ENCODE measurements around the gene KLK14.
A peak's percentile ranks its signal among the peaks of the same experiment; 100 is the strongest.

The KLK14 gene, protein sequence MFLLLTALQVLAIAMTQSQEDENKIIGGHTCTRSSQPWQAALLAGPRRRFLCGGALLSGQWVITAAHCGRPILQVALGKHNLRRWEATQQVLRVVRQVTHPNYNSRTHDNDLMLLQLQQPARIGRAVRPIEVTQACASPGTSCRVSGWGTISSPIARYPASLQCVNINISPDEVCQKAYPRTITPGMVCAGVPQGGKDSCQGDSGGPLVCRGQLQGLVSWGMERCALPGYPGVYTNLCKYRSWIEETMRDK

DNA sequence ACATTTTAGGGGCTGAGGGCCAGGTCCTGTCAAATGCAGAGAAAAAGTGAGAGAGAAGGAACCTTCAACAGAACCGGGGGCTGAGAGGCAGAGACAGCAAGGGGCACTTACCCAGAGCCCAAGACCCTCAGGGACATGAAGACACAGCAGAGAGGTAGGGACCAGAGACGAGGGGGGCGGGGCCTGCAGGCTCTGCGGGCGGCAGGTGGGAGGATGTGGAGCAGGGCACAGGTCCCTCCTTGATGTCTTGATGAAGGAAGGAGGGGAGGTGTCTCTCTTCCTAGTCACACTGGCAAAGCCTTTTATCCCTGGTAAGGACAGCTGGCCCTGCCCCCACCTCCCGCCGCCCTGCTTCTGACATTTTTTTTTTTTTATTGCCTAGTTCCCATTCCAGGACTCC is at the start of gene KLK14:
Gene KLK14, minus strand, starts transcription at position 277 of the 400 bp plus-strand sequence. Its CDS starts 273 bp downstream, at position 4.
- no peak for DNase-seq

DNA sequence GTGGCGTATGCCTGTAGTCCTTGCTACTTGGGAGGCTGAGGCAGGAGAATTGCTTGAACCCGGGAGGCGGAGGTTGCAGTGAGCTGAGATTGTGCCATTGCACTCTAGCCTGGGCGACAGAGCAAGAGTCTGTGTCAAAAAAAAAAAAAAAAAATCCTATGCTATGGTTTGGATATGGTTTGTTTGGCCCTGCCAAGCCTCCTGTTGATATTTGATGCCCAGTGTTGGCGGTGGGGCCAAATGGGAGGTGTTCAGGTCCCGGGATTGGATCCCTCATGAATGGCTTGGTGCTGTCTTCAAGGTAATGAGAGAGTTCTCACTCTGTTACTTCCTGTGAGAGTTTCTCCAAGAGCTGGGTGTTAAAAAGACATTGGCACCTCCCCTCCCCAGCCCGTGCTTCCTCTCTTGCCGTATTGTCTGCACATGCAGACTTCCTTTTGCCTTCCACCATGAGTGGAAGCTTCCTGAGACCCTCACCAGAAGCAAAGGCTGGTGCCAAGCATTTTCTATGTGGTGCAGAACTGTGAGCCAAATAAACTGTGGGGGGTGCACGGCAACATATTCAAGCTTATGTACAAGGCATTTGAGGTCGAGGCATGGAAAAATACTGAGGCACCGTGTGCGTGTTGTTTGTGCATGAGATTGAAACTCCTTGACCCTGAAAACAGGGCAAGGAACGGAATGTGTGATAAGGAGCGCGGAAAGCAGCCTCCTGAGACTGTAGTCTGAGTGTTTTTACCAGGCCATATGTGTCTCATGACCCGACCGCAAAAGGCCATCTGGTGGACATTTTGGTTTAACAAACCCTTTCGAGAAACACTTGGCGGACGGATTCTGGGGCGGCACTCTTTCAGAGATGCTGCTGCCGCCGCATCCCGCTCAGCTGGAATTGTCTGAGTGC is 49.3 kb upstream of the KLK14 start:
- DNase-seq: no peak

DNA sequence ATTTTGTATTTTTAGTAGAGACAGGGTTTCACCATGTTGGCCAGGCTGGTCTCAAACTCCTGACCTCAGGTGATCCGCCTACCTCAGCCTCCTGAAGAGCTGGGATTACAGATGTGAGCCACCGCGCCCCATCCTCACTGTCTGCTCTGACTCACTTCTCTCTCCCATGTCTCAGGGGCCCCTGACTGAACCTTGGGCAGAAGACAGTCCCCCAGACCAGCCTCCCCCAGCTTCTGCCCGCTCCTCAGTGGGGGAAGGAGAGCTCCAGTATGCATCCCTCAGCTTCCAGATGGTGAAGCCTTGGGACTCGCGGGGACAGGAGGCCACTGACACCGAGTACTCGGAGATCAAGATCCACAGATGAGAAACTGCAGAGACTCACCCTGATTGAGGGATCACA is 47.0 kb upstream of the KLK14 start:
- no peak for DNase-seq

DNA sequence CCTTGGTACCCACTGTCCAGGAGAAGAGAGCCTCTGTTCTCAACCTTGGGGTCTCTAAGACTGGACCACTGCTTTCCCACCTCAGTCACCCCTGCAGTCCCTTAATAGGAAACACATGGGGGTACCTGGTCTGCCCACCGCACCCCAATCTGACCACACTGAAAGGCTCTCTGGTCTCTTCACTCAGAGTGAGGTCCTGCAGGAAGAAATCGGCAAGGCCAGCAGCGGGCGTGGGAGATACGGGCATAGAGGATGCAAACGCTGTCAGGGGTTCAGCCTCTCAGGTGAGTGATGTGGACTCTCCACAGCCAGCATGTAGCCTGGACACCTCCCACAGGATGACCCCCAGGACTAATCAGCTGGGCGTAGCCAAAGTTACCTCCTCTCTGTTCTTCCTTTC is 45.5 kb upstream of the KLK14 start:
- DNase-seq: no peak

DNA sequence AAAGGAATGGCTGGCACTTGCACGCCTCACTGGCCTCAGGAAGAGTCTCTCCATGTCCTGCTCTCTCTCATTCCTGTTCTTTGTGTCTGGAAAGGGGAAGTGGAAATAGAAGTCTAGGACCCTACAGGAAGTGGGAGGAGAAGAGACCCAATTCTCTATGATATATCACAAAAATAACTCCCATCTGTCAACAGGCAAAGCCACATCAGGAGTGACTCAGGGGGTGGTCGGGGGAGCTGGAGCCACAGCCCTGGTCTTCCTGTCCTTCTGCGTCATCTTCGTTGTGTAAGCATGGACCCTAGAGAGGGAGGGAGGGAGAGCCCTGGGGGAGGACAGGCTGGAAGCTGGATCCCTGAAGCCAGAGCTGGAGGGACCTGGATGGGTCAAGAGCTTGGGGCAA is 45.1 kb upstream of the KLK14 start:
- no peak for DNase-seq

DNA sequence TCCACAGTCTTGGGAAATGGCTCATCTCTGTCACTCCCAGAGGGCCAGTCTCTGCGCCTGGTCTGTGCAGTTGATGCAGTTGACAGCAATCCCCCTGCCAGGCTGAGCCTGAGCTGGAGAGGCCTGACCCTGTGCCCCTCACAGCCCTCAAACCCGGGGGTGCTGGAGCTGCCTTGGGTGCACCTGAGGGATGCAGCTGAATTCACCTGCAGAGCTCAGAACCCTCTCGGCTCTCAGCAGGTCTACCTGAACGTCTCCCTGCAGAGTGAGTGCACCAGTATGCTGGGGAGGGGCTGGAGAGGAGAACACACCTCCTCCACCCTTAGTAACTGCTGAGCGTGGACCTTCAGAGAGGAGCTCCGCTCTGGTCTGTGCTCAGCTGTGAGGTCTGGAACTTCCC is 44.3 kb upstream of the KLK14 start:
- no peak for DNase-seq

DNA sequence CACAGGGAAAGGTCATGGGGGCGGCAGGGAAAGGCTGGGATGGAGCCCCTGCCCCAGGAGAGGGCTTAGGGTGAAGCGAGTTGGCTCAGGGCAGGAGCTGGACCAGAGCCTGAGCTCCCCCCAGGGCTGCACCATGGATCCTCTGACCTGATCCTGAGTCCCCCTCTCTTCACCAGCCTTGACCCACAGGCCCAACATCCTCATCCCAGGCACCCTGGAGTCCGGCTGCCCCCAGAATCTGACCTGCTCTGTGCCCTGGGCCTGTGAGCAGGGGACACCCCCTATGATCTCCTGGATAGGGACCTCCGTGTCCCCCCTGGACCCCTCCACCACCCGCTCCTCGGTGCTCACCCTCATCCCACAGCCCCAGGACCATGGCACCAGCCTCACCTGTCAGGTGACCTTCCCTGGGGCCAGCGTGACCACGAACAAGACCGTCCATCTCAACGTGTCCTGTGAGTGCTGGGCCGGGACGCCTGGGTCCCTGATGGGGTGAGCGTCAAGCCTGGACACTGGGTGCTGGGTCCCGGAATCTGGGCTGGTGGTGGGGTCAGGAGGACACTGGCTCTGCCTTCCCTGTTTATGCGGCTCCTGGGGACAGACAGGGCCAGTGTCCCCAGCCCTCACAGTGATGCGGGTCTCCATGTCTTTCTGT is 42.9 kb upstream of the KLK14 start:
- DNase-seq: no peak

DNA sequence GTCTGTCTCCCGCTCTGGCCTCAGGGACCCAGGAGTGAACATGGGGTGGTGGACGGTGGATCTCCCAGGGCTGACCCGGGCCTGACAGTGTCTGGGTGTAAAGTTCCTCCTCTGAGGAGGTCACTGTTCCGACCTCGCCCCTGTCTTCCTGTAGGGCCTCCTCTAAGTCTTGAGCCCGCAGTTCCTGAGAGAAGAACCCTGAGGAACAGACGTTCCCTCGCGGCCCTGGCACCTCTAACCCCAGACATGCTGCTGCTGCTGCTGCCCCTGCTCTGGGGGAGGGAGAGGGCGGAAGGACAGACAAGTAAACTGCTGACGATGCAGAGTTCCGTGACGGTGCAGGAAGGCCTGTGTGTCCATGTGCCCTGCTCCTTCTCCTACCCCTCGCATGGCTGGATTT is 42.0 kb upstream of the KLK14 start, which contains the start of gene SIGLEC9:
Gene SIGLEC9, plus strand, starts transcription at position 178 of the 400 bp plus-strand sequence. Its CDS starts 69 bp downstream, at position 247.
- no peak for DNase-seq

DNA sequence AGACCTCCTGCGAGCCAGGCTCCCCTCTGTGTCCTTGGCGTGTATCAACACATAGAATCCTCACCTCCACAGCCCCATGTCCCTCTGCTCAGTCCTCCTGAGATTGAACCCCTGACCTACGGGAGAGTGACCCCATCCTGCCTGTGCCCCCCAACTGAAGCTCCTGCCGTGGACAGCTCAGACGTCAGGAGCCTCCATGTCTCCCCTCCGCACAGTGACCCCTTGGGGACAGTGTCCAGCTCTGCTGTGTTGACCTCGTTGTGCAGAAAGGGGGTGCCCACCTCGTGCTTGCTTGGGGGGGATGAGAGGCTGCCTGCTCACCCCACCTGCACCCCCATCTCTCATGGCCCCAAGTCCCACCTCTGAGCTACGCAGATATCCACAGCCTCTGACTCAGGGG is 41.5 kb upstream of the KLK14 start:
- DNase-seq: no peak

DNA sequence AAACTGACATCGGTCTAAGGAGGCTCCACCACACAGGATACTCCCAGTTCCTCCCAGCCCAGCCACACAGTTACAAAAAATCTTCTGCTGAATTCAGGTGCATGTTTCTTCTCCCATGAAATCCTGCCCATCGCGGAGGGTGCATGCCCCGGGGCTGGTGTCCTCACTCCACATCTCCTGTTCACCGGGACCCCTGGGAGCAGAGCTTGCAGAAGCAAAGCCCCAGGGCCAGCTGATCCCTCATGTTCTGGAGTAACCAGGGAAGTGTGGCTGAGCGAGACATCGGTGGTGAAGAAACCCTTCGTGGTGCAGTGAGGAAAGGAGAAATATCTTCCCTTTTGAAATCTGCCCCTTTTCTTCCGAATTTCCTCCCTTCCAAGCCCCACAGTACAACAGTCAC is 41.1 kb upstream of the KLK14 start:
- no peak for DNase-seq

DNA sequence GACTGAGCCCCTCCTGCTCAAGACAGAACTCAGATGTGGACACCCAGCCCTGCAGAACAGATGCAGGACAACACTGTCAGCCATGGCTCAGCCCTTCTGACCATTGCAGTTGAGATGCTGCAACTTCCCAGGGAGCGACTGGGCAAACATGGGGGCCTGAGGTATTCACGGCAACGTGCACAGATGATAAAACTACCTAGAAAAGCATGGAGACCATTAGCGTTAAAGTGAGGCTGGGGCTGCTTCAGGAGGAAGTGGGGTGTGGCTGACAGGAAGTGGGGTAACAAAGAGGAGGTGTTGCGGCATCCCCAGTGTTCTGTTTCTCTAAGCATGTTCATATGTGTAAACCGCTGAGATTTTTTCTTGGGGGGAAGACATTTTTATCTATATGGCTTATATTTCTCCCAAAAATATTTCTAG is 40.7 kb upstream of the KLK14 start:
- peak; percentile 29 for DNase-seq

DNA sequence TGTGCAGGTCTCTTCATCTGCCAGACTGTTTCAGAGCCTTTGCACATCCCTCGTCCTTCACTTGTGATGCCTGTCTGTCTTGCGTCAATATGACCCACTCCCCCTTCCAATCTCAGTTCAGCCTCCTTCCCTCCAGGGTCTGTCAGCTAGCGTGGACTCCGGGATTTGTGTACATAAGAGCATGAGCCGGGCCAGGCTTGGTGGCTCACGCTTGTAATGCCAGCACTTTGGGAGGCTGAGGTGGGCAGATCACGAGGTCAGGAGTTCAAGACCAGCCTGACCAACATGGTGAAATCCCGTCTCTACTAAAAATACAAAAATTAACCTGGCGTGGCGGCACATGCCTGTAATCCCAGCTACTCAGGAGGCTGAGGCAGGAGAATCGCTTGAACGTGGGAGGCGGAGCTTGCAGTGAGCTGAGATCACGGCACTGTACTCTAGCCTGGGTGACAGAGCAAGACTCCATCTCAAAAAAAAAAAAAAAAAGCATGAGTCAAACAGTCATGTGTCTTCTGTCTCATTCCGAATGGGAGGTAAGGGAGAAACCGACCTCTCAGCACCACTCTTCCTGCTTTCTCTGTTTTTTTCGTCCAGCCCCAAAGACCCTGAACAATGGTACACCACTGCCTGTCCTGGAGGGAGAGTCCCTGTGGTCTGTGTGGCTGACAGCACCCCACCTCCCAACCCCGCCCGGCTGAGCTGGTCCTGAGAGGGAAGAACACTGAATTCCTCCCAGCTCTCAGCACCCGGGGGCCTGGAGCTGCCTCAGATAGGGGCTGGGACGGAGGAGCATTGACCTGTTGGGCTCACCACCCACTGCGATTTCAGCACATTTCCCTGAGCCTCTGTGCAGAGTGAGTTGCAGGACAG is 39.7 kb upstream of the KLK14 start:
- no peak for DNase-seq

DNA sequence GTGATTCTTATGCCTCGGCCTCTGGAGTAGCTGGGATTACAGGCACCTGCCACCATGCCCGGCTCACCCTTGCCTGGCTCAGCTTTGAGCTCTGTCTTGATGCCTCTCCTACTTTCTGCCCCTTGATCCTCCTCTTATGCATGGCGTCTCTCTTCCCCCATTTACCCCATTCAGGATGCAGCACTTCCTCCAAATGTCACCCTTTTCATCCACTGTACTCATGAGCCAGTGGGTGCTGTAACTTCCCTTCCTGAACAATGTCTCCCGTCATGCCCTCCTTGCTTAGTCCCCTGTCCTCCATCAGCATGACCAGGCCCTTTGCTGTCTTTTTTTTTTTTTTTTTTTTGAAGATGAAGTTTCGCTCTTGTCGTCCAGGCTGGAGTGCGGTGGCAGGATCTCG is 38.6 kb upstream of the KLK14 start:
- DNase-seq: no peak

DNA sequence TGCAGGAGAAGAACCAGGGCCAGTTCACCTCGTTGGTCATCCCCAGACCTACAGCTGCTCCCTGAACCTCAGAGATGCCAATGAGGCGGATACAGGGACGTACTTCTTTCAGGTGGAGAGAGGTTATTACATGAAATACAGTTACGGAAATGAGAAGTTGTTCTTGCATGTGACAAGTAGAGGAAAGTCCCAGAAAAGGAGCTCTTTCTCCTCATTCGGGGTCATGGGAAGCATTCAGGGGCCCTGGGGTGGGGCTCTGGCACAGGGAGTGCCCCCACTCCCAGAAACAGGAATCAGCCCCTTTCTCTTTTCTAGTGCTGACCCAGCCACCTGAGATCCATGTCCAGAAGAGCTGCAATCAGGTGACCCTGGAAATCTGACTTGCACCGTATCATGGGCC is 37.5 kb upstream of the KLK14 start:
- DNase-seq: no peak

DNA sequence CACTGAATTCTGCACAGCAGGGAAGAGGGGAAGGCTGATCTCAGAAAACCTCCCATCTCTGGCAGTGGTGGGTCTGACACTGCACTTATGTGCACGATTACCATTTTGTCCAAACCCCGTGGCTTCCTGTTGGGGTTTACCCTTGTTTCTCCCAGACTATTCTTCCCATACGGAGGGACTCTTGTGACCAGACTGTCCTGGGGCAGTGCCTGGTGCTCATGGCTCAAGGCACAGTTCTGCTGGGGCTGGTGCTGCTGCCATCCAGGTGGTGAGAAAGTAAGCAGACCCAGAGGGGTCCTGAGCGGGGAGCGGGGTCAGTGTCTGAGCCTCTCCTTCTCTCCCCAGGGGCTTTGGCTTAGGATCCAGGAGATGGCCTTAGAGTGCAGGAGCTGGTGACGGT is 36.9 kb upstream of the KLK14 start:
- no peak for DNase-seq

DNA sequence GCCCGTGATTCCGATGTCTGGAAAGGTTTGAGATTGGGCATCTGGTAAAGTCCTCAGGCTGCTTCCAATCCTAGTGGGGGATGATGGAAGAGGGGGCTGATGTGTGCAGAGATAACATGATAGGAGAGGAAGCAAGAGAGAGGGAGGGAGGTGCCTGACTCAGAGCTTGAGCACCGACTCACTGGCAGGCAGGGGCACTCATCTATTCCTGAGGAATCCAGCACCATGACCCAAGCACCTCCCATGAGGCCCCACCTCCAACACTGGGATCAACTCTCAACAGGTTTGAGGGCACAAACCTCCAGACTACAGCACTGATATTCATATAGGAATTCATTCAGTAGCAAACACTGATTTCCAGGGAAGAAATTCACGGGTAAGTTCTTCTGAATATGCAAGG is 36.4 kb upstream of the KLK14 start:
- DNase-seq: no peak

DNA sequence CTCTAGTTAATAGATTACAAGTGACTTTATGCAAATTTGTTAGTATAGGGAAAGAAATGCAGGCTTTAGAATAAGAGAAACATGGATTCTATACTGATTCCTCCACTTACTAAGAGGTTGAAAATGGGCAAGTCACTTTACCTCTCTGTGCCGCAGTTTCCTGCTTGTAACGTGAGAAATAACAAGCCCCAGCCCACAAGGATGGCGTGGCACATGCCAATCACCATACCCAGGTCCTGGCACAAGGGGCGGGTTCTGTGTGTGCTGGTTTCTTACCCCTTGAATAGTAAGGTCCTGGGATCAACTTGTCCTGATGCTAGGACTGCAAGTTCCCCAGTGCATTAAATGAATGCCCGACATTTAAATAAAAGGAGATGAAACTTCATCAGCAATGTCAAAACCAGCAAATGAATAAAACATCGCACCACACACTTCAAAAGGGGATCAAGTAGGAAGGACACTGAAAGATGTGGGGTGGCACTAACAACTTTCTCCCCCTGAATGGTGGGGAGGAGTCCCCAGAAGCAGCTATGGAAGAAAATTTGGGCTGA is 34.1 kb upstream of the KLK14 start:
- no peak for DNase-seq

DNA sequence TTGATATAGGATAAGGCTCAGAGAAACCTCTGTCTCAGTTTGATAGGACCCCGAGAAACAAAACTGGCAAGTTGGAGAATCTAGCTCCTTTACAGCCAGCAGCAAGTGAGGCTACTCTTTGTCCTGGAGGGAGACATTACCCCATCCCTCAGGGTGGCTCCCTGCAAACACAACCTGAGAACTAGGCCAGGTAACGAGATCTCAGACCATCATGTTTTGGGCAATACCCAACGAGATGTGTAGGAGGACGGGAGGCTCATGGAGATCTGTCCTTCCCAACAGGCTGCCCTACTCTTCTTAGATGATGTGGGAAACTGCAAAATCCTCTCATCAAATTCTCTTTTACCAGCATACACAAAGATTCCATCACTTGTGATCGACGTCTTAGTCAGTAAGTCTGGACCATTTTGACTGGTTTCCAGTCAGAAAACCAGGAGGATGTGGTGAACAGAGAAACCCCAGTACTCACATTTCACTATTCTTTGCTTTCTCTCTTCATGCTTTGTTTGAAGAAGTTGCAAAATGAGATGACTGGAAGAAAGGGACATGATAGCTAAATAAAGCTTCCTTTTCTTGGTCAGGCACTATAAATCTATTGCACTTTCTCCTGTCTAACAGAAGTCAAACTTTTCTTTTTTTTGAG is 31.5 kb upstream of the KLK14 start:
- DNase-seq: no peak

DNA sequence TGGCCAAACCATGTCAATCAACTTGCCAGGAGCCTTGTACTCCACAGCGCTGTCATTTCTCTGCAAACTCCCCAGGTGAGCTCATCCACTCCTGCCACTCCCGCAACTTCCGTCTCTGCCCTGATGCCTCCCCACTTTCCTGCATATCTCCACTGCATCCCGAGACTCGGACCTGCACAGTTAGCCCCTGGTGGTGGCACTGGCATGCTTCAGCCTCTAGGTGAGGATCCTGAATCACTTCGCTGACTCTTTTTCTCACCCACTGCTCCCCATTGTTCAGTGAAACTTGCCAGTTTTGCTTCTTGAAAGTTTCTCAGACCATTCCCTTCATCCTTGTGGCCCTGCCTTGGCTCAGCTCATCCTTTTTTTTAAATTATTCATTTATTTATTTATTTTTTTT is 28.9 kb upstream of the KLK14 start:
- no peak for DNase-seq

DNA sequence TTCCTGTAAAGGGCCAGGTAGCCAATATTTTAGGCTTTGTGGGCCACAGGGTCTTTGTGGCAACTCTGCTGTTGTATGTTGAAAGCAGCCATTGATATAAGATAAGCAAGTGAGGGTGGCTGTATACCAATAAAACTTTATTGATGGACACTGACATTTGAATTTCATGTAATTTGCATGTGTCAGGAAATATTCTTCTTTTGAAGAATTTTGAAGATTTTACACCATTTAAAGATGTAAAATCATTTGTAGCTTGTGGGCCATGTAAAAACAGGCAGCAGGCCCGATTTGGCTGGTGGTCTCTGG is 27.9 kb upstream of the KLK14 start:
- DNase-seq: no peak

DNA sequence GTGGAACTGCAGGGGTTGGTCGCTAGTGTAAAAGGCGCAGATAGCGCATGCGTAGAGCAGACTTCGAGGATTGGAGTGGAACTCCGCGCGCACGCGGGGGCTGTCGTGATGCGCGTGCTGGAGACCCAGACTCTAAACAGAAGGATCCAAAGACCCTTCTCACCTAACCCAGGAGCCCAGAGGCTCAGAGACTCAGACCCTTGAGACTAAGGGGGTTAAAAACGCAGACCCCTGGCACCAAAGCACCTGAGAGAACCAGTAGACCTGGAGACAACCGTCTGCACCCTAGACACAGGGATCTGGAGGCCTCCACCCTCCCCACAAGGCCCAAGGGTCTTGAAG is 26.1 kb upstream of the KLK14 start:
- DNase-seq: no peak

Measured in activated T-cell treated with anti-CD3 and anti-CD28 coated beads for 4 hours (primary cell).